Liver (tissue), 9 donors: ENCODE measurements around the gene TATDN2. TPM values are rescaled to one million over a fixed set of nuclear protein-coding genes. Genes with fewer than 3 reads are reported as not detected.

ENCODE experiments used
- DNase-seq: peaks from one replicate; pipeline ENCODE4 v3.0.0-alpha.2; 2017; ENCODE audit warnings: low spot score
- H3K27ac ChIP-seq, 2 donors: one replicate each; pipeline ENCODE4 v1.7.0; 2013; ENCODE audit warnings: inconsistent platforms in 2 of 2, low read length in 2 of 2, control low read depth in 1 of 2, low read depth in 1 of 2, mild to moderate bottlenecking in 1 of 2
- H3K27me3 ChIP-seq, 4 donors: one replicate each; pipeline versions ENCODE4 v1.6.1 to v1.7.0; 2013; ENCODE audit warnings: low read length in 3 of 4, inconsistent platforms in 1 of 4, mild to moderate bottlenecking in 1 of 4, moderate library complexity in 1 of 4; ENCODE audit not compliant: control insufficient read depth in 4 of 4, insufficient read depth in 4 of 4
- H3K36me3 ChIP-seq, 4 donors: one replicate each; pipeline versions ENCODE4 v1.6.1 to v1.7.0; 2013; ENCODE audit warnings: low read length in 3 of 4, mild to moderate bottlenecking in 3 of 4, low read depth in 1 of 4, moderate library complexity in 1 of 4; ENCODE audit not compliant: control insufficient read depth in 4 of 4, insufficient read depth in 3 of 4
- H3K4me1 ChIP-seq, 4 donors: one replicate each; pipeline versions ENCODE4 v1.6.1 to v1.7.0; 2013; ENCODE audit warnings: low read length in 3 of 4, mild to moderate bottlenecking in 3 of 4, moderate library complexity in 1 of 4; ENCODE audit not compliant: control insufficient read depth in 4 of 4, insufficient read depth in 4 of 4
- H3K4me3 ChIP-seq, 3 donors: one replicate each; pipeline versions ENCODE4 v1.6.1 to v1.7.0; 2013; ENCODE audit warnings: low read length in 3 of 3, control low read depth in 1 of 3, low read depth in 1 of 3, mild to moderate bottlenecking in 1 of 3
- H3K9ac ChIP-seq, 2 donors: one replicate each; pipeline ENCODE4 v1.7.0; 2013; ENCODE audit warnings: low read length in 2 of 2, mild to moderate bottlenecking in 2 of 2, moderate library complexity in 2 of 2, control low read depth in 1 of 2, low read depth in 1 of 2
- H3K9me3 ChIP-seq, 4 donors: one replicate each; pipeline versions ENCODE4 v1.6.1 to v1.7.0; 2013; ENCODE audit warnings: low read length in 3 of 4; ENCODE audit not compliant: control insufficient read depth in 4 of 4
- ATF3 ChIP-seq: IDR thresholded peaks from 2 replicates; pipeline ENCODE4 v1.6.1; 2016; ENCODE audit warnings: antibody characterized with exemption
- CTCF ChIP-seq: fragments of 150-350 bp; IDR thresholded peaks from 2 replicates; pipeline ENCODE4 v1.5.1; 2017; ENCODE audit warnings: improper control_type of control experiment, low read depth, low read length; ENCODE audit not compliant: missing input control
- EGR1 ChIP-seq, 2 donors: IDR thresholded peaks; 2 replicates each; pipeline ENCODE4 v1.6.1; 2016 to 2018; ENCODE audit warnings: antibody characterized with exemption in 2 of 2, low read depth in 2 of 2
- FOXA1 ChIP-seq: IDR thresholded peaks from 2 replicates; pipeline ENCODE4 v1.6.1; 2016; ENCODE audit warnings: antibody characterized with exemption
- FOXA2 ChIP-seq: IDR thresholded peaks from 2 replicates; pipeline ENCODE4 v1.6.1; 2016; ENCODE audit warnings: antibody characterized with exemption
- HNF4A ChIP-seq, 2 donors: conservative IDR thresholded peaks; 2 replicates each; pipeline ENCODE4 v1.6.1; 2016; ENCODE audit warnings: antibody characterized with exemption in 2 of 2, mild to moderate bottlenecking in 2 of 2
- HNF4G ChIP-seq: IDR thresholded peaks from 2 replicates; pipeline ENCODE4 v1.6.1; 2016; ENCODE audit warnings: antibody characterized with exemption
- JUND ChIP-seq, 2 donors: IDR thresholded peaks; 2 replicates each; pipeline ENCODE4 v1.6.1; 2016; ENCODE audit warnings: antibody characterized with exemption in 2 of 2
- MAX ChIP-seq: IDR thresholded peaks from 2 replicates; pipeline ENCODE4 v1.6.1; 2016; ENCODE audit warnings: antibody characterized with exemption
- NR2F2 ChIP-seq: IDR thresholded peaks from 2 replicates; pipeline ENCODE4 v1.6.1; 2016; ENCODE audit warnings: antibody characterized with exemption
- RAD21 ChIP-seq, 2 donors: IDR thresholded peaks; 2 replicates each; pipeline ENCODE4 v1.6.1; 2016; ENCODE audit warnings: antibody characterized with exemption in 2 of 2, mild to moderate bottlenecking in 2 of 2
- REST ChIP-seq: IDR thresholded peaks from 2 replicates; pipeline ENCODE4 v1.6.1; 2016; ENCODE audit warnings: antibody characterized with exemption, mild to moderate bottlenecking
- RXRA ChIP-seq, 2 donors: IDR thresholded peaks; 2 replicates each; pipeline ENCODE4 v1.6.1; 2017 to 2018; ENCODE audit warnings: antibody characterized with exemption in 2 of 2, mild to moderate bottlenecking in 1 of 2
- SP1 ChIP-seq: IDR thresholded peaks from 2 replicates; pipeline ENCODE4 v1.6.1; 2018; ENCODE audit warnings: antibody characterized with exemption, mild to moderate bottlenecking
- TAF1 ChIP-seq: conservative IDR thresholded peaks from 2 replicates; pipeline ENCODE4 v1.6.1; 2016; ENCODE audit warnings: antibody characterized with exemption, mild to moderate bottlenecking
- YY1 ChIP-seq: IDR thresholded peaks from 2 replicates; pipeline ENCODE4 v1.6.1; 2016; ENCODE audit warnings: antibody characterized with exemption, mild to moderate bottlenecking
- ZBTB33 ChIP-seq: IDR thresholded peaks from 2 replicates; pipeline ENCODE4 v1.6.1; 2016; ENCODE audit warnings: antibody characterized with exemption
- WGBS: extraction: QIAGEN DNeasy Blood & Tissue Kit; methylation state at CpG from one replicate; pipeline ENCODE4 v1.1.7; 2013; 5-methylcytosine and 5-hydroxymethylcytosine counted together
- polyA plus RNA-seq, 2 donors: library from polyadenylated mRNA; stranded (reverse) in 1 of 2; unstranded in 1 of 2; fragments of 200-250 nt in 1 of 2; fragments of >200 nt in 1 of 2; fragmentation: Nextera tagmentation in 1 of 2; extraction: Ambion mirVana in 1 of 2; gene quantifications; one replicate each; pipeline versions ENCODE4 v1.2.1 to v1.2.3, GENCODE V29; 2013 to 2015
- total RNA-seq, 2 donors: library from RNA; depleted of rRNA; stranded (reverse); fragments of >200 nt; gene quantifications; one replicate each; pipeline ENCODE4 v1.2.3, GENCODE V29; 2014
- donor health status: healthy.
- donor health status: healthy.
- donor health status: healthy.
- donor health status: healthy.
- donor health status: healthy.

Gene TATDN2
- total and polyA plus RNA-seq, 4 donors, result 3.7 to 14.2 (median 9.0) TPM

- peaks cover 4 to 31% (median 19%) of the 10 kb centered on the region in 4 donors for H3K36me3 ChIP-seq
- H3K9ac ChIP-seq, result no peak overlapping the region
- WGBS, result 97% methylated on average over 6 of the region's 6 CpGs
- no peaks in the 10 kb centered on the region for H3K4me1 ChIP-seq
- no peak overlapping the region for H3K4me3 ChIP-seq
- H3K27me3 ChIP-seq, result no peaks in the 10 kb centered on the region
- TF ChIP-seq RXRA (IDR thresholded peaks at IDR 0.05), result no peak
- TF ChIP-seq YY1, result no peak
- no peak for TF ChIP-seq NR2F2
- TF ChIP-seq HNF4A (conservative IDR thresholded peaks at IDR 0.05), result no peak
- no peak for TF ChIP-seq FOXA1
- no peak for TF ChIP-seq CTCF
- TF ChIP-seq ZBTB33, result no peak
- TF ChIP-seq RAD21 (IDR thresholded peaks at IDR 0.05), result no peak
- TF ChIP-seq HNF4G, result no peak
- no peak for TF ChIP-seq EGR1 (IDR thresholded peaks at IDR 0.05; ENCODE audit: low read depth in 2 of 2)
- no peak for TF ChIP-seq MAX
- no peak for TF ChIP-seq JUND (IDR thresholded peaks at IDR 0.05)
- TF ChIP-seq FOXA2, result no peak
- TF ChIP-seq TAF1, result no peak
- H3K9me3 ChIP-seq, result no peaks in the 10 kb centered on the region
- no peak overlapping the region for H3K27ac ChIP-seq
- no peak for DNase-seq
Observed at GRCh38 chr3:10215578-10216368, 32.5 kb upstream of the TATDN2 start.

- no peak overlapping the region for H3K4me3 ChIP-seq
- WGBS, result 94% methylated on average over 3 of the region's 3 CpGs
- peaks cover 0 to 2% (median 0%) of the 10 kb centered on the region in 4 donors for H3K4me1 ChIP-seq
- no peak for DNase-seq
- no peaks in the 10 kb centered on the region for H3K27me3 ChIP-seq
- H3K9ac ChIP-seq, result no peak overlapping the region
- peaks cover 4 to 35% (median 20%) of the 10 kb centered on the region in 4 donors for H3K36me3 ChIP-seq
- H3K9me3 ChIP-seq, result no peaks in the 10 kb centered on the region
- TF ChIP-seq CTCF, result no peak
- no peak for TF ChIP-seq RXRA (IDR thresholded peaks at IDR 0.05)
- TF ChIP-seq ATF3, result no peak
- TF ChIP-seq FOXA2, result no peak
- no peak for TF ChIP-seq REST
- no peak for TF ChIP-seq ZBTB33
- no peak for TF ChIP-seq YY1
- TF ChIP-seq RAD21 (IDR thresholded peaks at IDR 0.05), result no peak
- TF ChIP-seq EGR1 (IDR thresholded peaks at IDR 0.05; ENCODE audit: low read depth in 2 of 2), result no peak
- no peak for TF ChIP-seq SP1
- no peak for TF ChIP-seq FOXA1
- no peak overlapping the region for H3K27ac ChIP-seq
Observed at GRCh38 chr3:10217359-10217758, 30.9 kb upstream of the TATDN2 start.
